Measurements from ENCODE around the gene CACFD1. TPM values are rescaled to one million over a fixed set of nuclear protein-coding genes. Genes with fewer than 3 reads are reported as not detected.

The CACFD1 gene
- total RNA-seq, 1 experiment from 2014 or later = 7.5 TPM

GRCh38 chr9:133485531-133486260 lies 25.9 kb downstream of the CACFD1 start:
- Histone ChIP-seq H3K79me2 (ENCODE audit: low read length) (no peaks in the 10 kb centered on the region), H4K20me1 (ENCODE audit: low read length) (no peaks in the 10 kb centered on the region), H3K4me2 (ENCODE audit: low read length) (peak overlapping the region; percentile 56), H3K27me3 (ENCODE audit: low read length) (no peaks in the 10 kb centered on the region), H3K4me1 (ENCODE audit: insufficient read depth, low read length) (peaks cover 16% of the 10 kb centered on the region), H2AFZ (ENCODE audit: low read length) (no peak overlapping the region), H3K36me3 (ENCODE audit: low read depth, low read length) (no peaks in the 10 kb centered on the region; the same call in 1 of the 2 replicates), H3K9me2 (replicated peaks; ENCODE audit: low read length) (no peaks in the 10 kb centered on the region), H3K9ac (ENCODE audit: low read length) (no peak overlapping the region), H3K4me3 (ENCODE audit: low read length) (no peak overlapping the region), H3K9me3 (ENCODE audit: low read length) (no peaks in the 10 kb centered on the region), H3F3A (ENCODE audit: low read length, unreplicated experiment) (no peaks in the 10 kb centered on the region), H3K27ac (ENCODE audit: low read length) (no peak overlapping the region)
- no TSS peak for BruUV-seq (replicated peaks)
- ATAC-seq = peak; percentile 14; the same call in 1 of the 2 replicates
- ChIA-PET CTCF (interaction anchor here (1.0 kb wide), 2 partner anchors 129 to 300 kb away, joined by 3 to 6 read pairs; partner anchors contain the start of genes SURF1 and SURF2), POLR2A (ENCODE audit: unreplicated experiment) (no interaction called here)
- DNase-seq = no peak
- intact Hi-C loops (cut with micrococcal nuclease) = loop anchor here (1.0 to 5.0 kb wide), 3 partner anchors 79 to 298 kb away; partner anchors contain the start of genes SURF1 and SURF2
- TF ChIP-seq EZH2 (IDR thresholded peaks at IDR 0.05; ENCODE audit: low read length, unreplicated experiment) (no peak), CTCF (conservative IDR thresholded peaks at IDR 0.05; ENCODE audit: low read depth, low read length) (no peak), EZH2phosphoT487 (IDR thresholded peaks at IDR 0.05; ENCODE audit: borderline replicate concordance, low read length) (no peak)

- Histone ChIP-seq H4K20me1 (ENCODE audit: low read length) (no peaks in the 10 kb centered on the region), H3K9ac (ENCODE audit: low read length) (no peak overlapping the region), H3K27me3 (ENCODE audit: low read length) (no peaks in the 10 kb centered on the region), H3F3A (ENCODE audit: low read length, unreplicated experiment) (no peaks in the 10 kb centered on the region), H3K4me3 (ENCODE audit: low read length) (no peak overlapping the region), H3K9me2 (replicated peaks; ENCODE audit: low read length) (no peaks in the 10 kb centered on the region), H2AFZ (ENCODE audit: low read length) (no peak overlapping the region), H3K4me1 (ENCODE audit: insufficient read depth, low read length) (peaks cover 16% of the 10 kb centered on the region), H3K36me3 (ENCODE audit: low read depth, low read length) (no peaks in the 10 kb centered on the region; the same call in 1 of the 2 replicates), H3K4me2 (ENCODE audit: low read length) (no peak overlapping the region), H3K9me3 (ENCODE audit: low read length) (no peaks in the 10 kb centered on the region), H3K79me2 (ENCODE audit: low read length) (no peaks in the 10 kb centered on the region), H3K27ac (ENCODE audit: low read length) (no peak overlapping the region)
- DNase-seq (no peak), ATAC-seq (no peak)
- ChIA-PET POLR2A (ENCODE audit: unreplicated experiment) (no interaction called here), CTCF (interaction anchor here (0.7 to 1.1 kb wide), 3 partner anchors 64 to 299 kb away, joined by 3 to 4 read pairs (median 4); no protein-coding TSS in a partner anchor)
- intact Hi-C loops (cut with micrococcal nuclease) = loop anchor here (5.0 kb wide), 2 partner anchors 130 to 300 kb away; partner anchors contain the start of genes SURF1 and SURF2
- TF ChIP-seq EZH2 (IDR thresholded peaks at IDR 0.05; ENCODE audit: low read length, unreplicated experiment) = no peak
- TF ChIP-seq EZH2phosphoT487 (IDR thresholded peaks at IDR 0.05; ENCODE audit: borderline replicate concordance, low read length) = no peak
- TF ChIP-seq CTCF (conservative IDR thresholded peaks at IDR 0.05; ENCODE audit: low read depth, low read length) = no peak
- BruUV-seq (replicated peaks) = no TSS peak
Measured at GRCh38 chr9:133487331-133487725, 27.6 kb downstream of the CACFD1 start.
